A549 (cell line): ENCODE data around the gene SIAH3.

Experiments used
- CTCF ChIP-seq: fragments of >200 bp; sonication (Bioruptor Twin); formaldehyde crosslinking; IDR thresholded peaks from 3 replicates; pipeline ENCODE4 v1.5.1; 2016
- EP300 ChIP-seq, 2 experiments: fragments of >200 bp; sonication (Bioruptor Twin); formaldehyde crosslinking; IDR thresholded peaks; 2 replicates in 1 of 2; 3 replicates in 1 of 2; pipeline ENCODE4 v1.6.1; 2016 to 2017
- KDM5A ChIP-seq: fragments of 200-600 bp; sonication (generic); IDR thresholded peaks from 2 replicates; pipeline ENCODE4 v1.6.1; 2016; ENCODE audit warnings: antibody characterized with exemption, mild to moderate bottlenecking
- MAX ChIP-seq: IDR thresholded peaks from 2 replicates; pipeline ENCODE4 v1.6.1; 2012
- REST ChIP-seq: fragments of 200-600 bp; sonication (generic); IDR thresholded peaks from 2 replicates; pipeline ENCODE4 v1.6.1; 2016; ENCODE audit warnings: antibody characterized with exemption, mild to moderate bottlenecking, moderate library complexity
- SMC3 ChIP-seq: fragments of >200 bp; sonication (Bioruptor Twin); formaldehyde crosslinking; IDR thresholded peaks from 3 replicates; pipeline ENCODE4 v1.6.1; 2018; ENCODE audit warnings: inconsistent platforms

- TF ChIP-seq EP300 (IDR thresholded peaks at IDR 0.05) (no peak), SMC3 (no peak), CTCF (no peak), MAX (no peak), KDM5A (no peak), REST (no peak)
These were observed 35.1 kb downstream of the SIAH3 start for GRCh38 chr13:45816427-45816826.
